Activated CD4-positive, alpha-beta T cell treated with anti-CD3 and anti-CD28 coated beads for 1 hour (primary cell): Measurements from ENCODE around the gene ASTN1.

Experiments
- DNase-seq: peaks from one replicate; pipeline ENCODE4 v3.0.0-alpha.2; 2020

ASTN1 gene

DNA sequence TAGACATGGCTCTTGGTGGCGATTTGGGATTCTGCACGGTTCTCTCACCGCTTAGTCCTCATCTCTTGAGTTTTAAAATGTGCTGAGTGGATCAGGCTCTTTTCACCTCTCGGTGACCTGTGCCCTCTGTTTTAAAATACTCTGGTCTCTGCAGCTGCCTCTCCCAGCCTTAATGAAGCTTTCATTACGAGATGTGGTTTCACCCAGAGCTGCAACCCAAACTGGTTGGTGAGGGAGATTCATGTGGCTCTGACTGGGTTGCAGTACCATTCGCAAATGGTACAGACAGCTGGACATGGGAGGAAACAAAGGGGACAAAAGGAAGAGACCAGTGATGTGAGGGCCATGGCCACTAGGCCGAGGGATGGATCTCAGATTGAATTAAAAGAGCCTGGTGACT is 258.9 kb downstream of the ASTN1 start:
- no peak for DNase-seq

DNA sequence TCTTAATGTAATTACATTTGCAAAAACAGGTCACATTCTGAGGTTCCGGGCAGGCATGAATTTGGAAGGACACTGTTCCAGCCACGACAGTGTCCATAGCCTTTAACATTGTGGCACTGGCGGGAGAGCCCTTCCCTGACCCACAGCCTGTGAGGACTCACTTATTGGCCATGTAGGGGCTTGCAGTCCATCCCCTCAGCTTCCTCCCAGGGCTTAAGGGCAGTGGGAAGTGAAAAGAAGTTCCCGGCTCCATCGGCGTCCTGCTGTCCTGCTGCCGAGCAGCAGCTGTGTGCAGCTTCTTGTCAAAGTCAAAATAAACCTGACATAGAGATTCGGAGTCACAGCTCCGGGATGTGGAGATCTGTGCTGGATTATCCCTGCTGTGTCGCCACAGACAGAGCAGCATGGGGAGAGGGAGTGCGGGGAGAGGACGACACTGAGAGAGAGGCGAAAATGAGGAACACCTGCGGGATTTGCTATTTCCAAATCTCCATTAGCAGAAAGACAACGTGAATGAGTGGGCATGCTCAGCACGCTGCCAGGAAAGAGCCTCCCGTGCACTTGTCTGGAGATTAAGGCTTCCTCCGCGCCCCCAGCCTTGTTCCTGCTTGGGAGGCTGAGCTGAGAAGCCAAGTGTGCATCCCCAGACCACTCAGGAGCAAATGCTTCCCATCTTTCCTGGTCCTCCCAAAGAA is 260.3 kb downstream of the ASTN1 start:
- DNase-seq = no peak

DNA sequence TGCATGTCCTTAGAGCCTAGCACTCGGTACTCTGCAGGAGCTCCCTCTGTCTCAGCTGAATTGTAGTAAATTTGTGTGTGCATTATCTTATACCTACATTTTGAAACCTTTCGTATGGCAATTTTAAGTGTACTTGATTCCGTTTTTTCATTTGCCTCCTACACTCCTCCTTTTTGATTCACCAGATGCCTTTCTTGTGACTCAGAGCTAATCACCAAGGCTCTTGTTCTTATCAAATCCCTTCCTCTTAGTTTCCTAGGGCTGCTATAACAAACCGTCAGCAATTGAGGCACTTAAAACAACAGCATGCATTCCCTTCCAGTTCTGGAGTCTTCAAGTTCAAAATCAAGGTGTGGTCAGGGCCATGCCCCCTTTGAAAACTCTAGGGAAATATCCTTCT is 261.0 kb downstream of the ASTN1 start:
- DNase-seq = no peak

DNA sequence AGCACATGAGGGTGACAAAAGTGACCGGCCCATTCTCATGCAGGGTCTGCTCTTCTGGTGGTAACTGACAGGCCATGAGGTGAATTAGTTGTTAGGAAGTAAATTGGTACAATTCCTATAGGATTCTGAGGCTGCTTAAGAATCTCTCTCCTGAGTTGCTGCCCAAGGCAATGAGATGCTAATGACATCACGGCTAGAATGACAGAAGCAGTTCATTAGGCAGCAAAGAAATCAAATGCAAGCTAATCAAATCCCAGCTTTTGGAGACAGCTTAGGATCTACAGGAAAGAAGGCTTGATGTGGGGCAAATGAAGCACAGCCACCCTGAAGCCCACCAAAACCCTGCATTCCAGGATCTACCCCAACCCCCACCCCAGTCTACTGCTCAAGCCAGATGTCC is 265.2 kb downstream of the ASTN1 start:
- no peak for DNase-seq

DNA sequence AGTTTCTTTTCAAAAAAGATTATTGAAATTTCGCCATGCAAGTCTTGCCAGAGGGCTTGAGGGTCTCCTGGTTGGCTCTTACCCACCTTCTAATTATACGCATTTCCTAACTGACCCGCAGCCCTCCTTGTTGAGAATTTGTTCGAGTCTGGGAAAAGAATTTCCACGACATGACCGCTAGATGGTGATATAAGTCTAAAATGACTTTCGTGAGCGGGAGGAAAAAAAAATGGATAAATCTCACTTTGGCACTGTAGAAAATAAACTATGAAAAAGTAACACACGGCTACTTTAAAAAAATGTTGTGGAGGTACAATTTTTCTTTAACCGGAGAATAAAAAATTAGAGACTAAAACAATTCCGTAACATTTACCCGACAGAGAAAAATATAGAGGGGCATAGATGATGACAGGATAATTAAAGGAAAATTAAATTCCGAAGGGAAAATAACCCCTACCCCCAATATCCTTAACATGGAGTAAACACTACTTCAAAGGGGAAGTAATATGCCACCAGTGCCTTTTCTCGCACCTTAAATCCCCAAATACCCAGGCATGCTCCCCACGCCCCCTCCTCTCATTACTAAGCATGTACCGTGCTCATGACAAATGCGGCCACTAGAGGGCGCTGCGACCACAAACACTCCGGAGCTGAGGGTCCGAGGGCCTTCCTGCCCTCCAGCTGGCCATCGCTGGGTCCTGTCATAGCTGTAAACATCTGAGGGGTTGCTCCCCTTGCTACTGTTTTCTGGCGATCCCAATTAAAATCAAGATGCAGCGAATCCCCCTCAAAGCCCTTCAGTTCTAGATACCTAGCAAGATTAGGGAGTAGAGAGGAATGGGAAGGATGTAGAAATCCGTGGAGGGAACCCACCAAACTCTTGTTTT is 266.9 kb downstream of the ASTN1 start:
- DNase-seq = no peak

DNA sequence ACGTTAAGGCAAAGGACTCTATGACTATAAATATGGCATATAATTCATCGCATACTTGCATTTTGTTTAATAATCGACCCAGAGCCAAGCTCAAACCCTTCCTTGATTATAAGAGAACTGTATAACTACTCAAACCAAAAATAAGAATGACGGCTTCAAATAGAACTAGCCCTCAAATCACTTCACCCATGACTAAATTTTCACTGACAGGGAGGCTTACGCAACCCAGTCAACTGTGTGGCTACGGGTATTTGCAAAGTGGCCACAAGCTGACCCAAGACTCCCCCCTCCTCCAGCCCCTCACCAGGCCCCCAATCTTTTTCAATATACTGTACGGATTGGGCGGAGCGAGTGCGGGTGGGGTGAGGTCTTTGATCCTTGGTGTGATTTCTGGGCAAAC is 268.3 kb downstream of the ASTN1 start:
- DNase-seq = no peak

DNA sequence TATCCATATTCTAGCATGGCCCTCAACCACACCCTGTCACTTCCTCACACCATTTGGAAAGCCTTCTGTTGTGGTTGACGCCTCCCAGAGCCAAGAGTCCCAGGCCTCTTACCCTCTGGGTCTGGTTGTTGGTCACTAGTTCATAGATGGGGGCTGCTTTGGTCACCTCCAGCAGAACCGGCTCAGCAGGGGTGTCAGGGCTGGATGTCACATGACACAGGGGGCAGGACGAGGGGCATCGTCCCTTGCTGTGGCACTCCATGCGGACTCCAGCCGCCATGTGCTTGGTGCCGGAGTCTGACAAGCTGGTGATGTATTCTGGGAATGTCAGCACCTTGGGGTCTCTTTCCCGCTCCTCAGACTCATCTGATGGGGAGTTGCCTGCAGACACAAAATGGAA is 270.1 kb downstream of the ASTN1 start:
- no peak for DNase-seq

DNA sequence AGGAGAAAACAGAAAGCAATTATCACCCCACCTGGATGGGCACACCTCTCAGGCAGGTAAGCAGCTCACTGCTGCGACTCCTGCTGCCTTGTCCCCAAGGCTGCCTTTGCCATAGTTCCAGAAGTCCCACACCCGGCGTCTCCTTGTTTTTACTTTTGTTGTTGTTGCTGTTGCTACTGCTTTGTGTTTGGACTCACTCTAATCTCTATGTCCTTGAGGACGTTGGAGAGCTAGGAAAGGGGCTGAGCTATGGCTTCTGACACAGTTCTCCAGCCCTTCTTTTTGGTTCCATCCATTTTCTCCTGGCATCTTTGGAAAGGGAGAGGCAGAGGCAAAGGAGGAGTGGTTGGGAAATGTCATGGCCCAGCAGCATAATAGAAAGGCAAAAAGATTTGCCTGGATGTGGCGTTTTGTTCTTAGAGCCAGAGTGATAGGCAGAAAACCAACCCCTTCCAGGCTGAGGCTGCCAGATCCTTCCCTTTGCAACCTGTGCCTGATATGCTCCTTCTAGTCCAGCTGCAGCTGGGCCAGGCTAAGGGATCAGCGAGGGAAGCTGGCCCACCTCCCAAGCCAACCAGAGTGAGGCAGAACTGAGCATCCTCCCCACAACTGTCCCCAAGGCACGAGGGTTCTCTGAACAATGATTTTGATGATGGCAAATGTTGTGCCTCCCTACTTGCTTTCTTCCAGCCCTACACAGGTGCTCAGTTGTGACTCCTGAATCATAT is 270.7 kb downstream of the ASTN1 start:
- DNase-seq = no peak

DNA sequence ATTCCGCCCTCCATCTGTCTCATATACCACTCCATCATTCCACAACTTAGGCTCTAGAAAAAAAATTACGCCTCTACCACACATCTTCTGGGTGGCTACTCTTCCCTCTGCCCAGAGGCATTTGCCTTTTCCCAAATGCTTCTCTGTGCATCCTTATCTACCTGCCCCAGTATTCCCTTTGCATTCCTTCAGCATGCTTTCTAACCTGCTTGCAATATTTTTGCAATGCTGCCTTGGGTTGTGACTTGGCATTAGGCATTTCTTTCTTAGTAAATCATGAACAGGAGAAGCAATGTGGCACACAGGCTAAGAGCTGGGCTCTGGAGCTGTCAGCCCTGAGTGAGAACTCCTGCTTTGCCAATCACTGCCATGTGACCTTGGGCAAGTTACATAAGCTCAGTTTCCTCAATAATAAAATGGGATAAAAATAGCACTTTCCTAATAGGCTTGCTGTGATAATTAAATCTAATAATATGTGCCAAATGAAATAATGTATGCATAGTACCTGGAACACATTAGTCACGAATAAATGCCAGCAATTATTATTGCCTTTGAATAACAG is 276.0 kb downstream of the ASTN1 start:
- DNase-seq = no peak

DNA sequence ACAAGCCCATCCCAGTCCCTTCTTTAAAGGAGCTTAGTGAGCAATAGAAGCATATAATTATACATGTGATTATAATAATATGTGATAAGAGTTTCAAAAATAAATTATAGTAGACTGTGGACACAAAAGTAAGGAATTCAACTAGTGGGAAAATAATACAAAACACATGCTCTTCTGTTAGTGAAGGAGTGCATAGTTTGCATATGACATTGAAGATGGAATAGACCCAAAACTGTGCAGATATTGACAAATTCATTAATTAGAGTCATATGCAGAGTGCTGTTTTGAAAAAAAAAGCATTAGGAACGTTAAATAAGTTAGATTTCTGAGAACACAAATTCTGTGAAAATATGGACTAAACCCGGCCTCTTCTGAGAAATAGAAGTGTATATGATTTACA is 278.8 kb downstream of the ASTN1 start:
- DNase-seq = no peak

DNA sequence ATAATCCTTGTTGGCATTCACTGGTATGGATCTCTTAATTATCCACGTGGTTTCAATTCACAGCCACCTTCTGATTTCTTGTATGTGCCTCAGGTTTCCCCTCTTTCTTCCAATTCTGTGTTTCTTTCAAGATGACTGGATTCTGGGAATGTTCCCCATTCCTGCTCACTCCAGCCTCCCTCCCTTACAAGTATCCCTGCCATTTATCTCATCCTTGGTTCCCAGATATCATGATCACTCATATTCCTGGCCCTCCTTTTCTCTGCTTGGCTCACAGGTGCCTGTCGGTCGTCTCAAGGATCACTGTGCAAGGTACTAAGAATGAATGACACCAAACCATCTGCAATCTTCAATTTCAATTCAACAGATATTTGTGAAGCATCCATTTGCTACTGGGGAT is 279.2 kb downstream of the ASTN1 start:
- DNase-seq = no peak

DNA sequence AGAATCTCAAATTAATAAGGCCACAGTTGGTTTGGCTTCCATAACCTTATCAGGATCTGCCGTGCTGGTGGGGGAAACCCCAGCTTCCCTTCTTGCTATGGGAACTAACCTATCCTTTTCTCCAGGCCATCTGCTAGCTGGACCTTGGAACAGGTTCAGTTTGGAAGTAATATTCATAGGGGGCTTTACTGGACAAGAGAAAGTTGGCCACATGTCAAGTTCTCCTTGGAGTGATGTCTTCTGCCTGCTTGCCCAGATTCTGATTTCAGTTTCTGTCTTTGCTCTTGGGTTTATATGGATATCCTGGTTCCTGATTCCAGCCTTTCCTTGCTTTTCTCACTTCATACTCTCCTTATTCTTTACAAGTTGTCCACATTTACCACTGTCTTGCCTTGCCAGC is 279.6 kb downstream of the ASTN1 start:
- DNase-seq = no peak

DNA sequence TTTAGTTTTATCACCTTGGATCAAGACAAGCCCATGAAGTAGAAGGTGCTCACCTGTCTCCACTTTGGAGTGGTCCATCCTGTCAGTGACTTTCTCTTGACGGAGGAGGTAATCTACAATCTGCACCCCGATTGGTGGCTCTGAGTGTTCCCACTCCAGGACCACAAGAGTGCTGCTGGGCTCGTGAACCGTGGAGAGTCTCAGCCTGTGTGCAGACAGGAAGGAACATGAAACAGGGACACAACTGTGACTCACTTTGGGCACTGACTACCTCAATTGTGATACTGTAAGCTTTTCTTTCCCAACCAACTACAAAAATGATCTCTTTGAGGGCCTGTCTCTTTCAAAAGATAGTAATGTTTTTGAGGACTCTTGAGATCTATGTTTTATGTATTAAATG is 280.2 kb downstream of the ASTN1 start:
- DNase-seq = no peak

DNA sequence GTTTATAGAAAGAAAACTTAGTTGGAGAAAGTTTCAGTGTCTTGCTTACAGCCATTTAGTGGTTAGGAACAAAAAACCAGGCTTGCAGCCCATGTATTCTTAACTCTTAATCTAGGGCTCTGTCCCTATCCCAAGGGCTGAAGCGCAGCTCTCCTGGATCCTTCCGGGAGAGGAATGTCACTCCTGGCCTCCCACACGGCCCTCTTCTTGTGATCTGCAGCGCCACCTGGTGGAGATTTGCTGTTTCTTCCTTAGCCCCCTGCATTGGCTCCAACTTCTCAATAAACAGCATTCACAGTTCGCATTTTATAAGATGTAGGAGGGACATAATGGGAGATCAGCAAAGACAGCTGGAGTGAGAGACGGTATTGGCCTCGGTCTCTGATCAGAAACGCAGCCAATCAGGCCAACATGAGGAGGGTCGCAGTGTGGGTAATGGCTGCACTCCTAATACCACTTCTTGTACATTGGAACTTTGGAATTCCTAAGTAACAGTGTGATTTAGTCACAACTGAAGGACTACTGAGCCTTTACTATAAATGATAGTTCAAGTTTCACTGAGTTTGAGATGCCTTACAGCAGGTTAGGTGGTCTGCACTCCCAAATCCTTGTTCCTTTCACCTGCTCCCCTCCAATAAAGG is 283.4 kb downstream of the ASTN1 start:
- no peak for DNase-seq

DNA sequence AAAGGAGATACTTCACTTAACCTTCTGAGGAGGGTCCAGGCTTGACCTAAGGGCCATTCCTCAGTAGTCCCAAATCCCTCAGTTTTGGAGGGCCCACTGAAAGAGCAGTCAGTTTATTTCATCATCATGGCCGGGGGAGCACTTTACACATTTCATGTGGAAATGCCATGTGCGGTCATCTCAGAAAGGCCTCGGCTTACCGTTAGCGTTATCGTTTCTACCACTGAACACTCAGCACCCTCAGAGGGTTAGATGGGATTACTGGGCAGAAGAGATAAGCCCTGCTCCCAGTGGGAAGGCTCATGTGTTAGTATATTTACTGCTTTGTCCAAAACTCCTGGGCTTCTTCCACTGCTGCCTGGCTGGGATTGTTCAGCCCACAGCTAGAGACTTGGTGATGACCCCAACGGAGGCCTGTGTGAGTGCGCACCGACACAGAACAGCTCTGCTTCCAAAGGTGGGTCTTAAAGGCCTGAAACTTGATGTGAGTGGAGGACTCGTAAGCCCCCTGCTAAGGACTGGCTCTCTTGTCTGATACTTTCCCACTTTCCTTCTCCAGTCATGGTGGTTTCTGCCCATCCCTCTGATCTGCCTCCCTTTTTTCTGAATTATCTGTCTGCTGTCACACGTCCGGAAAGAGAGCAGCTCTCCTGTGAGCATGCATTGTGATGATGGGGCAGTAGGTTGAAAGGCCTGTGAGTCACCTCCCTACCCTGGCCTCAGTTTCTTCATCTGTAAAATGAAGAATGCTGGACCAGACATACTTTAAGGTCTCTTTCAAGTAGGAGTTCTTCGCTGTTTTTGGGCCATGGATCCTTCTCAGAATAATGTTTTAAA is 284.5 kb downstream of the ASTN1 start:
- DNase-seq = no peak

DNA sequence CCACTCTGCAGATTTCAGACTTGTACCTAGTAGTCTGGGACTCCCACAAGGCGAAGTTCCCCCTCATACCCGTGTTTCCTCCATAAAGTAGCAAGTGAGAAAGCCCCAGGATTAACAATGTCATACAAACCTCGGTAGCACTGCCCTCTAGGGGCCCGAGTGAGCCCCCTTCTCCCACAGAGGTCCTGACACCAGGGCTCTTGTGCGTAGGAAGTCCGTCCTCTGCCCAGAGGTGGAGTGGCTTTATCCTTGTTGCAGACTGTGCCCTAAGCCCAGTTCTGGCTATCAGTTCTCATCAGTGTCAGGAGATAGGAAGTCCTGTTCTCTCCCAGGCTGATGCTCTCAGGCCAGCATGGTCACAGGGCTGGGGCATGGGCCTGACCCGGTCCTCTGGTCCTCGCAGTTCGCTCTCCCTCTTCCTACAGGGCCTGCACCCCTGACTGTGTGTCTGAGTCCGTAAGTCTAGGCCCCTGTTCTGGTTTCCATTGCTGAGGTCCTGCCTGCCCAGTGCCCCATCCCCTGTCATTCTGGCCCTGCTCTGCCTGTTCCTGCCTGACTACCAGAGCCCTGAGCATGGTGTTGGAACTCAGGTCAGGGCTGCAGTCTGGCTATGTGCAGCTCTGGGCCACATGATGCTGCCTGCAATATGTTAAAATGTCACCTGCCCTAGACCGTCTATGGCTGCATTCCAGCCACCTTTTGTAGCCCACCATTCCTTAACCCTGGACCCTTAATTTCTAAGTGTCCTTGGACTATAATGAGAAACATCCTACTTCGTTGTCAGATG is 285.6 kb downstream of the ASTN1 start:
- DNase-seq = no peak

DNA sequence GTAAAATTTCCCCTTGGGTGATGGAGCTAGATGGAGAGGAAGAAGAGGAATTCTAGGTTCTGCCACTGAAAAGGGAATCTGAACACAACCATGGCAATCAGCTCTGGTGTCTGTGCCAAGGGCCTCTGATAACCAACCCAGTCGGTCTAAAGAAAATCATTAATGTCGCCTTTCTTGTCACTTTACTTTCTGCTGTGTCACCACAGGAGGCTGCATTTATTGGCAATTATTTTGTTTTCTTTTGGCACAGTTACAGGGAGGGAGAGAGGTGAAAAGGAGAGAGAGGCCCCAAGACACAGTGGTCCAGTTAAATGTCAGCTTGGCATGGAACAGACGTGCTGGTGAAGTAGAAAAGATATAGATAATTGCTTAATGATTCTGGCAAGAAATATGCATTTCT is 287.0 kb downstream of the ASTN1 start:
- no peak for DNase-seq

DNA sequence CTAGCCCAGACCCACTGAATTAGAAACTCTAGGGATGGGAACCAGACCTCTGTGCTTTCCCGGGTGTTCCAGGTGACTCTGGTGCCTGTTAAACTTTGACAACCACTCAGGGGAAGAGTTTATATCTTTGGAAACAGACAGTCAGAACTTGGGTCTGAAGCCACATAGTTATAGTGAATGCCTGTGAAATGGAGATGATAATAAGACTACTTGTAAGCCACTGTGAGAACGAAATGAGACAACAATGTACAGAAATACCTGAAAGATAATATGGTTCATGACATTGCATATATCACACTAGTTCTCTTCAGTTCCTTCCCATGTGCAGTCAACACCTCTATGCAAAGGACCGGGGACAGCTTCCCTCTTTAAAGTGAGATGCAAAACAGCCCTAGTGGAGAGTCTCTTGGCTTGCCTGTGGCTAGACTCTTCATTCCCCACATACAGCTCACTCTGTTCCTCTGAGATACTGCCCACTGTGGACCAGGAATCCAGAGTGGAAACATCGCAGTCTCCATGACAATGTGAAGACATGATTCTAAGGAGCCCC is 287.5 kb downstream of the ASTN1 start:
- DNase-seq = no peak

DNA sequence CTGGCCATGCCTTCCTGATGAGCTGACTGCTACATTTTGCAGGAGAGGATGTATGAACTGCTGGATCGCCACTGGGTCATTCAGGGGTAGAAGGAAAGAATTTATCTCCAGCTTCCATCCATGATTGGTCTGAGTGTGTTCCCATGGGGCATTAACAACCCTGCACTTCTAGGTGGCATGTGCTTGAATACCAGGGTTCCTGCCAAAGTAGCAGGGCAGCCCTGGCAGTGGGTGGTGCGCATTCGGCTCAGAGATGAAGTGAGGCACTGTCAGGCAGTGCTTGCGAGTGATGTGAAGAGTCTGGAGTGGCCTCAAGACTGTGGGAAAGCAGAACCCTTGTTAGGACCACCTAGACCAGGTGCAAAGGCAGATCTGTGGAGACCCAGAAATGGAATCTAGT is 294.9 kb downstream of the ASTN1 start:
- DNase-seq = no peak

DNA sequence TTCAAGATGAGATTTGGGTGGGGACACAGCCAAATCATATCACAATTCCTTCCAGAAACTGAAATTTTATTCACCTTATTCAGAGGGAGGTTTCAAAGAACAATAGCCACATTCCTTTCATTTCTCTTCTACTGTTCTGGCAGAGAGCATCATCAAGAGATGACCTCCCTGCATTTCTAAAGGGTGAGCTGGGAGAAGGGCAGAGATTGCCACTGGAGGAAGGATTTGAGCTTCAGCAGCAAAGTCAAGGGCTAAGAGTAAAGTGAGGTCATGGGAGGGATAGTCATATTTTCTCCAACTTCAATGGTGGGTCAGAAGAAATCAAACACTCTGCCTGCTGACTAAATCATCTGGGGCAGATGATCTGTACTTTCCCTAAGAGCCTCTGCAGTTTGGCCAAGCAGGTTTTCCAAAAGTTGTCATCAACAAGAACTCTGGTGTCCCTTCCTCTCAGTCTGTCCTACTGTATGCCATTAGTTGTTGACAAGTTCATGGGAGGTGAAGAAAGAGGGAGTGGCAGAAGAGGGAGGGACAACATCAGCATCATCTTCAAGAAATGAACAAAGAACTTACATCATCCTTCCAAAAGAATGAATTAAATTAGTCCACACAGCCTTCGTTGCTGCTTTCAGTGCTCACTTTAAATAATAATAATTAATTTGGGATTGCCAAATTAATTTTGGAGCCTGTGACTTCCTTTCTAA is 298.3 kb downstream of the ASTN1 start:
- no peak for DNase-seq
